GM23338 (cell line): ENCODE measurements around the gene NEURL1B. TPM values are rescaled to one million over a fixed set of nuclear protein-coding genes. Genes with fewer than 3 reads are reported as not detected.

ENCODE experiments used
- ATAC-seq: fragments of 200-7000 bp; cut with Tn5 transposase; 3 replicates; pipeline ENCODE4 v1.9.1; 2020
- DNase-seq: peaks from one replicate; pipeline ENCODE4 v3.0.0-alpha.2; 2015; ENCODE audit warnings: low spot score
- H2AFZ ChIP-seq: fragments of 200-600 bp; sonication (generic); 2 replicates; pipeline ENCODE4 v1.8.0; 2016; ENCODE audit warnings: antibody characterized with exemption, mild to moderate bottlenecking, moderate library complexity
- H3F3A ChIP-seq: fragments of 200-600 bp; sonication (generic); replicated peaks from 2 replicates; pipeline ENCODE4 v1.8.0; 2017; ENCODE audit warnings: antibody characterized with exemption, mixed run types, low read depth
- H3K27ac ChIP-seq: fragments of 200-600 bp; sonication (generic); 2 replicates; pipeline ENCODE4 v1.6.1; 2016; ENCODE audit warnings: low read depth
- H3K27me3 ChIP-seq: fragments of 200-600 bp; sonication (generic); 2 replicates; pipeline ENCODE4 v1.8.0; 2016; ENCODE audit warnings: mild to moderate bottlenecking, mixed run types, moderate library complexity; ENCODE audit not compliant: insufficient read depth
- H3K36me3 ChIP-seq: fragments of 200-600 bp; sonication (generic); 2 replicates; pipeline ENCODE4 v1.8.0; 2016; ENCODE audit warnings: mild to moderate bottlenecking; ENCODE audit not compliant: insufficient read depth
- H3K4me1 ChIP-seq: fragments of 200-600 bp; sonication (generic); 2 replicates; pipeline ENCODE4 v1.8.0; 2016; ENCODE audit warnings: mild to moderate bottlenecking, moderate library complexity; ENCODE audit not compliant: insufficient read depth
- H3K4me2 ChIP-seq: fragments of 200-600 bp; sonication (generic); 2 replicates; pipeline ENCODE4 v1.7.1; 2017; ENCODE audit warnings: mixed run types
- H3K4me3 ChIP-seq: fragments of 200-600 bp; sonication (generic); 2 replicates; pipeline ENCODE4 v1.6.1; 2016; ENCODE audit warnings: mixed run types
- H3K79me2 ChIP-seq: fragments of 200-600 bp; sonication (generic); replicated peaks from 2 replicates; pipeline ENCODE4 v1.8.0; 2017; ENCODE audit warnings: mild to moderate bottlenecking; ENCODE audit not compliant: insufficient read depth
- H3K9me2 ChIP-seq: fragments of 200-600 bp; sonication (generic); 2 replicates; pipeline ENCODE4 v1.8.0; 2017; ENCODE audit not compliant: insufficient read depth
- H4K20me1 ChIP-seq: fragments of 200-600 bp; sonication (generic); replicated peaks from 2 replicates; pipeline ENCODE4 v1.8.0; 2017; ENCODE audit warnings: mild to moderate bottlenecking; ENCODE audit not compliant: insufficient read depth
- H3K27ac Mint-ChIP-seq: 2 replicates; pipeline ENCODE4 v1.8.0; 2020; ENCODE audit warnings: inconsistent platforms, mild to moderate bottlenecking, moderate library complexity, mixed read lengths
- H3K27me3 Mint-ChIP-seq: 3 replicates; pipeline ENCODE4 v1.8.0; 2022; ENCODE audit warnings: low read depth, mild to moderate bottlenecking, moderate library complexity, mixed read lengths, inconsistent platforms; ENCODE audit not compliant: insufficient read depth, poor library complexity
- H3K36me3 Mint-ChIP-seq: 3 replicates; pipeline ENCODE4 v1.8.0; 2021; ENCODE audit warnings: low read depth, mild to moderate bottlenecking, inconsistent platforms, moderate library complexity, mixed read lengths
- H3K4me1 Mint-ChIP-seq: 3 replicates; pipeline ENCODE4 v1.8.0; 2020; ENCODE audit warnings: mild to moderate bottlenecking, inconsistent platforms, mixed read lengths
- H3K4me3 Mint-ChIP-seq: 3 replicates; pipeline ENCODE4 v1.8.0; 2021; ENCODE audit warnings: moderate library complexity, mild to moderate bottlenecking, inconsistent platforms, mixed read lengths
- H3K9me3 Mint-ChIP-seq: 3 replicates; pipeline ENCODE4 v1.8.0; 2020; ENCODE audit warnings: moderate library complexity, mild to moderate bottlenecking, inconsistent platforms, mixed read lengths
- CREB1 ChIP-seq: fragments of 250-450 bp; sonication (Bioruptor Pico); IDR thresholded peaks from 2 replicates; pipeline ENCODE4 v1.5.0; 2020; ENCODE audit warnings: low read depth, mild to moderate bottlenecking, moderate library complexity
- CTCF ChIP-seq, 2 experiments: fragments of 200-600 bp in 1 of 2; sonication (generic) in 1 of 2; conservative IDR thresholded peaks; 2 replicates each; pipeline versions ENCODE4 v1.5.1 to v1.6.1; 2016 to 2017; ENCODE audit warnings: antibody characterized with exemption in 2 of 2, low read depth in 2 of 2, mild to moderate bottlenecking in 2 of 2, moderate library complexity in 1 of 2
- ETS1 ChIP-seq: IDR thresholded peaks from 2 replicates; pipeline ENCODE4 v1.6.1; 2016; ENCODE audit warnings: antibody characterized with exemption
- EZH2 ChIP-seq: fragments of 200-600 bp; sonication (generic); IDR thresholded peaks from one replicate; pipeline ENCODE4 v1.8.0; 2017; ENCODE audit warnings: antibody characterized with exemption, mild to moderate bottlenecking, low read depth; ENCODE audit not compliant: unreplicated experiment
- EZH2phosphoT487 ChIP-seq: fragments of 200-600 bp; sonication (generic); IDR thresholded peaks from one replicate; pipeline ENCODE4 v1.8.1; 2018; ENCODE audit warnings: antibody characterized with exemption; ENCODE audit not compliant: unreplicated experiment
- JUNB ChIP-seq: IDR thresholded peaks from one replicate; pipeline ENCODE4 v1.6.1; 2016; ENCODE audit warnings: antibody characterized with exemption; ENCODE audit not compliant: unreplicated experiment
- NANOG ChIP-seq: IDR thresholded peaks from 2 replicates; pipeline ENCODE4 v1.6.1; 2016; ENCODE audit warnings: antibody characterized with exemption, borderline replicate concordance
- POLR2AphosphoS5 ChIP-seq: IDR thresholded peaks from 2 replicates; pipeline ENCODE4 v1.6.1; 2016; ENCODE audit warnings: antibody characterized with exemption, low read depth
- REST ChIP-seq: IDR thresholded peaks from one replicate; pipeline ENCODE4 v1.6.1; 2018; ENCODE audit warnings: antibody characterized with exemption; ENCODE audit not compliant: unreplicated experiment
- STAT1 ChIP-seq: IDR thresholded peaks from one replicate; pipeline ENCODE4 v1.6.1; 2016; ENCODE audit warnings: antibody characterized with exemption; ENCODE audit not compliant: unreplicated experiment
- ZNF114 ChIP-seq: fragments of 250-450 bp; sonication (Bioruptor Pico); IDR thresholded peaks from 2 replicates; pipeline ENCODE4 v1.5.0; 2020; ENCODE audit warnings: mild to moderate bottlenecking, moderate library complexity
- ZNF331 ChIP-seq: fragments of 250-450 bp; sonication (Bioruptor Pico); IDR thresholded peaks from 2 replicates; pipeline ENCODE4 v1.5.0; 2020; ENCODE audit warnings: low read depth, mild to moderate bottlenecking, moderate library complexity
- ZNF462 ChIP-seq: fragments of 250-450 bp; sonication (Bioruptor Pico); IDR thresholded peaks from 2 replicates; pipeline ENCODE4 v1.5.0; 2020; ENCODE audit warnings: mild to moderate bottlenecking, moderate library complexity
- polyA plus RNA-seq: library from polyadenylated mRNA; unstranded; fragments of >200 nt; fragmentation: Nextera tagmentation; extraction: Ambion mirVana; gene quantifications from 2 replicates; pipeline ENCODE4 v1.2.1, GENCODE V29; 2016
- total RNA-seq: library from RNA; depleted of rRNA; stranded (reverse); fragments of >200 nt; shearing (Covaris generic); gene quantifications from 2 replicates; pipeline ENCODE4 v1.2.3, GENCODE V29; 2014

Gene NEURL1B
- total and polyA plus RNA-seq, 2 experiments from 2014 or later: 1.9 to 13.3 TPM

- H3K36me3 Mint-ChIP-seq: no peaks in the 10 kb centered on the region
- no peak for DNase-seq
- H3K4me1 Mint-ChIP-seq: peaks cover 22% of the 10 kb centered on the region
- H3K4me3 Mint-ChIP-seq: no peak overlapping the region
- Histone ChIP-seq H4K20me1 (no peaks in the 10 kb centered on the region), H3K27me3 (no peaks in the 10 kb centered on the region), H3K4me3 (no peak overlapping the region), H3K36me3 (no peaks in the 10 kb centered on the region), H3K4me1 (peaks cover 10% of the 10 kb centered on the region; the same call in 1 of the 2 replicates), H3K27ac (no peak overlapping the region), H3K79me2 (no peaks in the 10 kb centered on the region), H3F3A (0 out of 2 replicates have a peak, but pooled peaks cover 4% of the 10 kb centered on the region), H3K4me2 (no peak overlapping the region), H2AFZ (peak overlapping the region; percentile 91; the same call in 1 of the 2 replicates), H3K9me2 (no peaks in the 10 kb centered on the region)
- peaks cover 5% of the 10 kb centered on the region; the same call in 1 of the 3 replicates for H3K9me3 Mint-ChIP-seq
- H3K27me3 Mint-ChIP-seq: peaks cover 4% of the 10 kb centered on the region
- TF ChIP-seq EZH2phosphoT487: no peak
- no peak for TF ChIP-seq STAT1
- no peak for TF ChIP-seq REST
- no peak for TF ChIP-seq ZNF114 (CRISPR knock-in tag)
- no peak for TF ChIP-seq ZNF462 (CRISPR knock-in tag)
- no peak for TF ChIP-seq POLR2AphosphoS5
- no peak for TF ChIP-seq NANOG
- TF ChIP-seq CTCF (conservative IDR thresholded peaks at IDR 0.05; ENCODE audit: low read depth in 2 of 2): no peak
- no peak for TF ChIP-seq ZNF331 (CRISPR knock-in tag)
- TF ChIP-seq CREB1 (CRISPR knock-in tag): no peak
- TF ChIP-seq ETS1: no peak
- no peak for TF ChIP-seq EZH2
- TF ChIP-seq JUNB: no peak
- peak overlapping the region; percentile 8; the same call in 1 of the 2 replicates for H3K27ac Mint-ChIP-seq
- no peak for ATAC-seq
These were observed 22.3 kb upstream of the NEURL1B start for GRCh38 chr5:172618574-172619365.
